ENCODE results near the gene OPCML. TPM values are rescaled to one million over a fixed set of nuclear protein-coding genes. Genes with fewer than 3 reads are reported as not detected.

Gene OPCML
- total RNA-seq, 1 experiment from 2014 or later = not detected

GRCh38 chr11:133198438-133198837, 333.9 kb downstream of the OPCML start:
- no peak for ATAC-seq
- Histone ChIP-seq H3F3A (ENCODE audit: low read length, unreplicated experiment) (no peaks in the 10 kb centered on the region), H3K9me3 (ENCODE audit: low read length) (peaks cover 37% of the 10 kb centered on the region), H3K27me3 (ENCODE audit: low read length) (no peaks in the 10 kb centered on the region), H3K79me2 (ENCODE audit: low read length) (no peaks in the 10 kb centered on the region), H3K9me2 (replicated peaks; ENCODE audit: low read length) (no peaks in the 10 kb centered on the region), H3K36me3 (ENCODE audit: low read depth, low read length) (no peaks in the 10 kb centered on the region), H3K9ac (ENCODE audit: low read length) (no peak overlapping the region), H2AFZ (ENCODE audit: low read length) (no peak overlapping the region), H3K27ac (ENCODE audit: low read length) (no peak overlapping the region), H4K20me1 (ENCODE audit: low read length) (no peaks in the 10 kb centered on the region), H3K4me3 (ENCODE audit: low read length) (no peak overlapping the region), H3K4me2 (ENCODE audit: low read length) (no peak overlapping the region), H3K4me1 (ENCODE audit: insufficient read depth, low read length) (no peaks in the 10 kb centered on the region)
- intact Hi-C loops (cut with micrococcal nuclease) = no loop called here
- POLR2A ChIA-PET (ENCODE audit: unreplicated experiment) = no interaction called here
- TF ChIP-seq EZH2phosphoT487 (IDR thresholded peaks at IDR 0.05; ENCODE audit: borderline replicate concordance, low read length) = no peak
- no peak for TF ChIP-seq EZH2 (IDR thresholded peaks at IDR 0.05; ENCODE audit: low read length, unreplicated experiment)
- TF ChIP-seq, protein P1, sequence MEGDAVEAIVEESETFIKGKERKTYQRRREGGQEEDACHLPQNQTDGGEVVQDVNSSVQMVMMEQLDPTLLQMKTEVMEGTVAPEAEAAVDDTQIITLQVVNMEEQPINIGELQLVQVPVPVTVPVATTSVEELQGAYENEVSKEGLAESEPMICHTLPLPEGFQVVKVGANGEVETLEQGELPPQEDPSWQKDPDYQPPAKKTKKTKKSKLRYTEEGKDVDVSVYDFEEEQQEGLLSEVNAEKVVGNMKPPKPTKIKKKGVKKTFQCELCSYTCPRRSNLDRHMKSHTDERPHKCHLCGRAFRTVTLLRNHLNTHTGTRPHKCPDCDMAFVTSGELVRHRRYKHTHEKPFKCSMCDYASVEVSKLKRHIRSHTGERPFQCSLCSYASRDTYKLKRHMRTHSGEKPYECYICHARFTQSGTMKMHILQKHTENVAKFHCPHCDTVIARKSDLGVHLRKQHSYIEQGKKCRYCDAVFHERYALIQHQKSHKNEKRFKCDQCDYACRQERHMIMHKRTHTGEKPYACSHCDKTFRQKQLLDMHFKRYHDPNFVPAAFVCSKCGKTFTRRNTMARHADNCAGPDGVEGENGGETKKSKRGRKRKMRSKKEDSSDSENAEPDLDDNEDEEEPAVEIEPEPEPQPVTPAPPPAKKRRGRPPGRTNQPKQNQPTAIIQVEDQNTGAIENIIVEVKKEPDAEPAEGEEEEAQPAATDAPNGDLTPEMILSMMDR (conservative IDR thresholded peaks at IDR 0.05; ENCODE audit: low read depth, low read length) = no peak
- DNase-seq = no peak
- no TSS peak for BruUV-seq (replicated peaks)
- CTCF ChIA-PET = no interaction called here

GRCh38 chr11:133197425-133197824, 334.9 kb downstream of the OPCML start:
- H3K4me3 ChIP-seq (ENCODE audit: low read length) = no peak overlapping the region
- BruUV-seq (replicated peaks) = no TSS peak
- POLR2A ChIA-PET (ENCODE audit: unreplicated experiment) = no interaction called here
- intact Hi-C loops (cut with micrococcal nuclease) = no loop called here
- H3F3A ChIP-seq (ENCODE audit: low read length, unreplicated experiment) = no peaks in the 10 kb centered on the region
- H2AFZ ChIP-seq (ENCODE audit: low read length) = no peak overlapping the region
- DNase-seq (no peak), ATAC-seq (no peak)
- H3K27me3 ChIP-seq (ENCODE audit: low read length) = no peaks in the 10 kb centered on the region
- CTCF ChIA-PET = no interaction called here
- no peak overlapping the region for H3K9ac ChIP-seq (ENCODE audit: low read length)
- H3K9me2 ChIP-seq (replicated peaks; ENCODE audit: low read length) = no peaks in the 10 kb centered on the region
- TF ChIP-seq EZH2 (IDR thresholded peaks at IDR 0.05; ENCODE audit: low read length, unreplicated experiment) (no peak), EZH2phosphoT487 (IDR thresholded peaks at IDR 0.05; ENCODE audit: borderline replicate concordance, low read length) (no peak)
- H3K4me2 ChIP-seq (ENCODE audit: low read length) = no peak overlapping the region
- no peaks in the 10 kb centered on the region for H3K79me2 ChIP-seq (ENCODE audit: low read length)
- H3K4me1 ChIP-seq (ENCODE audit: insufficient read depth, low read length) = no peaks in the 10 kb centered on the region
- H3K36me3 ChIP-seq (ENCODE audit: low read depth, low read length) = no peaks in the 10 kb centered on the region
- H3K9me3 ChIP-seq (ENCODE audit: low read length) = peaks cover 27% of the 10 kb centered on the region
- no peak overlapping the region for H3K27ac ChIP-seq (ENCODE audit: low read length)
- H4K20me1 ChIP-seq (ENCODE audit: low read length) = no peaks in the 10 kb centered on the region

GRCh38 chr11:133191931-133192330, 340.4 kb downstream of the OPCML start:
- H2AFZ ChIP-seq (ENCODE audit: low read length) = no peak overlapping the region
- no peaks in the 10 kb centered on the region for H3K4me1 ChIP-seq (ENCODE audit: insufficient read depth, low read length)
- no peaks in the 10 kb centered on the region for H4K20me1 ChIP-seq (ENCODE audit: low read length)
- no peaks in the 10 kb centered on the region for H3K27me3 ChIP-seq (ENCODE audit: low read length)
- intact Hi-C loops (cut with micrococcal nuclease) = no loop called here
- no peaks in the 10 kb centered on the region for H3F3A ChIP-seq (ENCODE audit: low read length, unreplicated experiment)
- BruUV-seq (replicated peaks) = no TSS peak
- POLR2A ChIA-PET (ENCODE audit: unreplicated experiment) = no interaction called here
- H3K4me3 ChIP-seq (ENCODE audit: low read length) = no peak overlapping the region
- peaks cover 15% of the 10 kb centered on the region; the same call in 1 of the 2 replicates for H3K9me3 ChIP-seq (ENCODE audit: low read length)
- no peaks in the 10 kb centered on the region for H3K9me2 ChIP-seq (replicated peaks; ENCODE audit: low read length)
- no peaks in the 10 kb centered on the region for H3K36me3 ChIP-seq (ENCODE audit: low read depth, low read length)
- TF ChIP-seq, protein P1 (conservative IDR thresholded peaks at IDR 0.05; ENCODE audit: low read depth, low read length) = no peak
- TF ChIP-seq EZH2 (IDR thresholded peaks at IDR 0.05; ENCODE audit: low read length, unreplicated experiment) = no peak
- no peak for TF ChIP-seq EZH2phosphoT487 (IDR thresholded peaks at IDR 0.05; ENCODE audit: borderline replicate concordance, low read length)
- H3K27ac ChIP-seq (ENCODE audit: low read length) = no peak overlapping the region
- no peak overlapping the region for H3K4me2 ChIP-seq (ENCODE audit: low read length)
- CTCF ChIA-PET = no interaction called here
- H3K79me2 ChIP-seq (ENCODE audit: low read length) = no peaks in the 10 kb centered on the region
- H3K9ac ChIP-seq (ENCODE audit: low read length) = no peak overlapping the region
- DNase-seq (no peak), ATAC-seq (no peak)

Measured in PC-3 (cell line).